Measurements from ENCODE around the gene SOX18. TPM values are rescaled to one million over a fixed set of nuclear protein-coding genes. Genes with fewer than 3 reads are reported as not detected.
A peak's percentile ranks its signal among the peaks of the same experiment; 100 is the strongest.

SOX18 gene
- total and polyA plus RNA-seq, 2 of the 13 experiments (the other 11 are each of a cell fraction or from before 2014, with no cell fraction given) = 1.6 to 1.9 TPM

DNA sequence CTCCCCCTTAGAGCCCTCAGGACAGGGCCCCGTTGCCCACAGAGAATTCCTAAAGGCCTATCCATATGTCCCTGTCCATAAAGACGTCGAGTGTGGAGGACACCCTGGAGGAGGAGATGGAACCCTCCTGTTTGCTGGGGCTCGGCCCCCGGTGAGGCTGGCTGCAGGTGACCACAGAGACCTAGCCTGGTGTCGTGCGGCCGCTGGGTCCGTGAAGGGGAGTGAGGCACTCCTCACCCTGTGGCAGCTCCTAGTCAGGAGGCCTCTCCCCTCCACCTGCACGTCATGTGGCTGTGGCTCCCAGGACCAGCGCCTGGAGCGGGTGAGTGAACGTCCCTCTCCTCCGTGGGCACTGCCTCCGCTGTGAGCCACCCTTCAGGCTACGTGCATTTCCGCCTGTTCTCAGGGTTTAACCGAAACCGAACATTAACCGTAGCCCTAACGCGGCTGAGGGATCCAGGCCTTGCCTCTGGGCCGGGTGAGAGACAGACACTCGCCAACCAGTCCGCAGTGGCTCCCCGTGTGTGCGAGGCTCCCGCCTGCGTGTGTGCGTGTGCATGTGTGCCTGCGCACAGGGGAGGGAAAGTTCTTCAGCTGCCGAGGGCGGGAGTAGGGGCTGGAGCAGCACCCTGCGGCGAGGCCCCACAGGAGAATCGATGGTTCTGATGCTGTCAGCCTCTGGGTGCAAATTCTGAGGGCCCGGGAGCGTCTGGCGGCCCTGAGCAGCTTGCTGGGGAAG is 7.6 kb upstream of the SOX18 start (continued):
- TF ChIP-seq, protein P1, sequence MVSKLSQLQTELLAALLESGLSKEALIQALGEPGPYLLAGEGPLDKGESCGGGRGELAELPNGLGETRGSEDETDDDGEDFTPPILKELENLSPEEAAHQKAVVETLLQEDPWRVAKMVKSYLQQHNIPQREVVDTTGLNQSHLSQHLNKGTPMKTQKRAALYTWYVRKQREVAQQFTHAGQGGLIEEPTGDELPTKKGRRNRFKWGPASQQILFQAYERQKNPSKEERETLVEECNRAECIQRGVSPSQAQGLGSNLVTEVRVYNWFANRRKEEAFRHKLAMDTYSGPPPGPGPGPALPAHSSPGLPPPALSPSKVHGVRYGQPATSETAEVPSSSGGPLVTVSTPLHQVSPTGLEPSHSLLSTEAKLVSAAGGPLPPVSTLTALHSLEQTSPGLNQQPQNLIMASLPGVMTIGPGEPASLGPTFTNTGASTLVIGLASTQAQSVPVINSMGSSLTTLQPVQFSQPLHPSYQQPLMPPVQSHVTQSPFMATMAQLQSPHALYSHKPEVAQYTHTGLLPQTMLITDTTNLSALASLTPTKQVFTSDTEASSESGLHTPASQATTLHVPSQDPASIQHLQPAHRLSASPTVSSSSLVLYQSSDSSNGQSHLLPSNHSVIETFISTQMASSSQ (IDR thresholded peaks at IDR 0.05; ENCODE audit: low read depth) = no peak
- TF ChIP-seq, protein P1 (CRISPR knock-in tag; IDR thresholded peaks at IDR 0.05; ENCODE audit: borderline replicate concordance) = no peak; the same call in none of the 2 replicates
- TF ChIP-seq ATF7 (IDR thresholded peaks at IDR 0.05) (no peak), ATF7 (CRISPR knock-in tag; IDR thresholded peaks at IDR 0.05) (0 out of 2 replicates have a peak, but pooled peaks have one; percentile 63), KLF11 (CRISPR knock-in tag; IDR thresholded peaks at IDR 0.05) (no peak; the same call in 1 of the 2 replicates), ZC3H4 (CRISPR knock-in tag; IDR thresholded peaks at IDR 0.05; ENCODE audit: borderline replicate concordance) (no peak), MEIS1 (CRISPR knock-in tag; IDR thresholded peaks at IDR 0.05; ENCODE audit: borderline replicate concordance) (peak; percentile 87; the same call in 1 of the 2 replicates), SAP130 (CRISPR knock-in tag; IDR thresholded peaks at IDR 0.05; ENCODE audit: low read depth) (no peak; the same call in 1 of the 2 replicates), FOXK2 (IDR thresholded peaks at IDR 0.05) (no peak), SSRP1 (CRISPR knock-in tag; IDR thresholded peaks at IDR 0.05) (no peak), PHF20 (CRISPR knock-in tag; IDR thresholded peaks at IDR 0.05) (no peak; the same call in 1 of the 2 replicates), THAP11 (CRISPR knock-in tag; IDR thresholded peaks at IDR 0.05) (no peak; the same call in 1 of the 2 replicates), ZNF83 (CRISPR knock-in tag; IDR thresholded peaks at IDR 0.05; ENCODE audit: borderline replicate concordance) (no peak; the same call in 1 of the 2 replicates), HNRNPUL1 (IDR thresholded peaks at IDR 0.05; ENCODE audit: low read depth, low read length) (no peak), MIER3 (CRISPR knock-in tag; IDR thresholded peaks at IDR 0.05; ENCODE audit: borderline replicate concordance) (no peak; the same call in 1 of the 2 replicates), ZNF605 (CRISPR knock-in tag; IDR thresholded peaks at IDR 0.05) (0 out of 2 replicates have a peak, but pooled peaks have one; percentile 44), U2AF2 (IDR thresholded peaks at IDR 0.05; ENCODE audit: low read depth, low read length) (no peak), ZNF430 (CRISPR knock-in tag; IDR thresholded peaks at IDR 0.05) (0 out of 2 replicates have a peak, but pooled peaks have one; percentile 78)
- TF ChIP-seq, protein P2, sequence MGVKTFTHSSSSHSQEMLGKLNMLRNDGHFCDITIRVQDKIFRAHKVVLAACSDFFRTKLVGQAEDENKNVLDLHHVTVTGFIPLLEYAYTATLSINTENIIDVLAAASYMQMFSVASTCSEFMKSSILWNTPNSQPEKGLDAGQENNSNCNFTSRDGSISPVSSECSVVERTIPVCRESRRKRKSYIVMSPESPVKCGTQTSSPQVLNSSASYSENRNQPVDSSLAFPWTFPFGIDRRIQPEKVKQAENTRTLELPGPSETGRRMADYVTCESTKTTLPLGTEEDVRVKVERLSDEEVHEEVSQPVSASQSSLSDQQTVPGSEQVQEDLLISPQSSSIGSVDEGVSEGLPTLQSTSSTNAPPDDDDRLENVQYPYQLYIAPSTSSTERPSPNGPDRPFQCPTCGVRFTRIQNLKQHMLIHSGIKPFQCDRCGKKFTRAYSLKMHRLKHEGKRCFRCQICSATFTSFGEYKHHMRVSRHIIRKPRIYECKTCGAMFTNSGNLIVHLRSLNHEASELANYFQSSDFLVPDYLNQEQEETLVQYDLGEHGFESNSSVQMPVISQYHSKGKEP (CRISPR knock-in tag; IDR thresholded peaks at IDR 0.05) = no peak
- TF ChIP-seq, protein P3, sequence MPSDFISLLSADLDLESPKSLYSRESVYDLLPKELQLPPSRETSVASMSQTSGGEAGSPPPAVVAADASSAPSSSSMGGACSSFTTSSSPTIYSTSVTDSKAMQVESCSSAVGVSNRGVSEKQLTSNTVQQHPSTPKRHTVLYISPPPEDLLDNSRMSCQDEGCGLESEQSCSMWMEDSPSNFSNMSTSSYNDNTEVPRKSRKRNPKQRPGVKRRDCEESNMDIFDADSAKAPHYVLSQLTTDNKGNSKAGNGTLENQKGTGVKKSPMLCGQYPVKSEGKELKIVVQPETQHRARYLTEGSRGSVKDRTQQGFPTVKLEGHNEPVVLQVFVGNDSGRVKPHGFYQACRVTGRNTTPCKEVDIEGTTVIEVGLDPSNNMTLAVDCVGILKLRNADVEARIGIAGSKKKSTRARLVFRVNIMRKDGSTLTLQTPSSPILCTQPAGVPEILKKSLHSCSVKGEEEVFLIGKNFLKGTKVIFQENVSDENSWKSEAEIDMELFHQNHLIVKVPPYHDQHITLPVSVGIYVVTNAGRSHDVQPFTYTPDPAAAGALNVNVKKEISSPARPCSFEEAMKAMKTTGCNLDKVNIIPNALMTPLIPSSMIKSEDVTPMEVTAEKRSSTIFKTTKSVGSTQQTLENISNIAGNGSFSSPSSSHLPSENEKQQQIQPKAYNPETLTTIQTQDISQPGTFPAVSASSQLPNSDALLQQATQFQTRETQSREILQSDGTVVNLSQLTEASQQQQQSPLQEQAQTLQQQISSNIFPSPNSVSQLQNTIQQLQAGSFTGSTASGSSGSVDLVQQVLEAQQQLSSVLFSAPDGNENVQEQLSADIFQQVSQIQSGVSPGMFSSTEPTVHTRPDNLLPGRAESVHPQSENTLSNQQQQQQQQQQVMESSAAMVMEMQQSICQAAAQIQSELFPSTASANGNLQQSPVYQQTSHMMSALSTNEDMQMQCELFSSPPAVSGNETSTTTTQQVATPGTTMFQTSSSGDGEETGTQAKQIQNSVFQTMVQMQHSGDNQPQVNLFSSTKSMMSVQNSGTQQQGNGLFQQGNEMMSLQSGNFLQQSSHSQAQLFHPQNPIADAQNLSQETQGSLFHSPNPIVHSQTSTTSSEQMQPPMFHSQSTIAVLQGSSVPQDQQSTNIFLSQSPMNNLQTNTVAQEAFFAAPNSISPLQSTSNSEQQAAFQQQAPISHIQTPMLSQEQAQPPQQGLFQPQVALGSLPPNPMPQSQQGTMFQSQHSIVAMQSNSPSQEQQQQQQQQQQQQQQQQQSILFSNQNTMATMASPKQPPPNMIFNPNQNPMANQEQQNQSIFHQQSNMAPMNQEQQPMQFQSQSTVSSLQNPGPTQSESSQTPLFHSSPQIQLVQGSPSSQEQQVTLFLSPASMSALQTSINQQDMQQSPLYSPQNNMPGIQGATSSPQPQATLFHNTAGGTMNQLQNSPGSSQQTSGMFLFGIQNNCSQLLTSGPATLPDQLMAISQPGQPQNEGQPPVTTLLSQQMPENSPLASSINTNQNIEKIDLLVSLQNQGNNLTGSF (CRISPR knock-in tag; IDR thresholded peaks at IDR 0.05) = 0 out of 2 replicates have a peak, but pooled peaks have one; percentile 13

All from HepG2 (cell line).